HG03108 (cell line): ENCODE measurements around the gene LAMA2.
"Not testable (repeated sequence)": the region's sequence is repeated elsewhere in the genome, so short reads cannot be mapped to it uniquely, and the experiment has no call there.

Experiments used
- ATAC-seq: cut with Tn5 transposase; IDR thresholded peaks from one replicate; pipeline ENCODE4 v1.9.1; 2021; ENCODE audit warnings: moderate library complexity; ENCODE audit not compliant: unreplicated experiment

LAMA2 gene

GRCh38 chr6:129172279-129172995, 289.5 kb downstream of the LAMA2 start:
- ATAC-seq = not testable (repeated sequence)

GRCh38 chr6:129175066-129175465, 292.1 kb downstream of the LAMA2 start:
- ATAC-seq = no peak

GRCh38 chr6:129177801-129178200, 294.9 kb downstream of the LAMA2 start:
- no peak for ATAC-seq

- ATAC-seq = no peak
Observed at GRCh38 chr6:129179283-129179682, 296.3 kb downstream of the LAMA2 start.

GRCh38 chr6:129181001-129181400, 298.1 kb downstream of the LAMA2 start:
- no peak for ATAC-seq

GRCh38 chr6:129183187-129183591, 300.3 kb downstream of the LAMA2 start:
- no peak for ATAC-seq

GRCh38 chr6:129183681-129184301, 300.9 kb downstream of the LAMA2 start:
- no peak for ATAC-seq

- ATAC-seq = no peak
Observed at GRCh38 chr6:129184324-129184723, 301.4 kb downstream of the LAMA2 start.

- ATAC-seq = no peak
Observed at GRCh38 chr6:129184808-129185366, 301.9 kb downstream of the LAMA2 start.

- no peak for ATAC-seq
Observed at GRCh38 chr6:129186988-129187387, 304.1 kb downstream of the LAMA2 start.

GRCh38 chr6:129188306-129188705, 305.4 kb downstream of the LAMA2 start:
- ATAC-seq = no peak

GRCh38 chr6:129188795-129189194, 305.9 kb downstream of the LAMA2 start:
- no peak for ATAC-seq

- ATAC-seq = no peak
Observed at GRCh38 chr6:129189266-129189665, 306.3 kb downstream of the LAMA2 start.

GRCh38 chr6:129191235-129191634, 308.3 kb downstream of the LAMA2 start:
- no peak for ATAC-seq

- no peak for ATAC-seq
Observed at GRCh38 chr6:129192458-129192989, 309.6 kb downstream of the LAMA2 start.

GRCh38 chr6:129194306-129194941, 311.5 kb downstream of the LAMA2 start:
- ATAC-seq = no peak

- ATAC-seq = no peak
Observed at GRCh38 chr6:129195161-129195560, 312.2 kb downstream of the LAMA2 start.

GRCh38 chr6:129195643-129196042, 312.7 kb downstream of the LAMA2 start:
- no peak for ATAC-seq

GRCh38 chr6:129197154-129197553, 314.2 kb downstream of the LAMA2 start:
- no peak for ATAC-seq

GRCh38 chr6:129200151-129200550, 317.2 kb downstream of the LAMA2 start:
- no peak for ATAC-seq

GRCh38 chr6:129203190-129203900, 320.4 kb downstream of the LAMA2 start:
- ATAC-seq = no peak
